WI38 (cell line): ENCODE measurements around the gene DNAJC9.

Experiments
- H3K4me3 ChIP-seq: 2 replicates; pipeline ENCODE4 v1.5.1; 2011; ENCODE audit warnings: low read depth, mild to moderate bottlenecking, control low read depth, low read length
- TF ChIP-seq, protein P1 (sequence below): IDR thresholded peaks from 2 replicates; pipeline ENCODE4 v1.5.1; 2012; ENCODE audit warnings: low read depth, mild to moderate bottlenecking, control low read depth, low read length

DNAJC9 gene

DNA sequence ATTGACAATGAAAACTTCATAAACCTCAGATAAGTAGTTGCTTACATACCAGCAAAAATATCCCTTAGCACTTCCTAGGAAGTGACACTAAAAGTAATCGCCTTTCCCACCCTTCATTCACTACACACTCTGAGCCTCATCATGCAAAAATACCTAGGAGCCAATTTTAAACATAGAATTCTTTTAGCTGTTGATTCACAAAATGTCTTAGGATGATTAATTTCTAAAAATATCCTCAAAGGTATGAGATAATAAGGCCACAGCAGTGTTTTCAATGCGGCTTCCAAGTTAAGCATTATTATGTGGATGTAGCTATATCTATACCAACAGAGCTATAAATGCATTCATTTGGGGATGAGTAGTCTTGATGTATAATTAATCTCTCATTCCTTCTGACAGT lies 13.2 kb downstream of the DNAJC9 start:
- TF ChIP-seq, protein P1, sequence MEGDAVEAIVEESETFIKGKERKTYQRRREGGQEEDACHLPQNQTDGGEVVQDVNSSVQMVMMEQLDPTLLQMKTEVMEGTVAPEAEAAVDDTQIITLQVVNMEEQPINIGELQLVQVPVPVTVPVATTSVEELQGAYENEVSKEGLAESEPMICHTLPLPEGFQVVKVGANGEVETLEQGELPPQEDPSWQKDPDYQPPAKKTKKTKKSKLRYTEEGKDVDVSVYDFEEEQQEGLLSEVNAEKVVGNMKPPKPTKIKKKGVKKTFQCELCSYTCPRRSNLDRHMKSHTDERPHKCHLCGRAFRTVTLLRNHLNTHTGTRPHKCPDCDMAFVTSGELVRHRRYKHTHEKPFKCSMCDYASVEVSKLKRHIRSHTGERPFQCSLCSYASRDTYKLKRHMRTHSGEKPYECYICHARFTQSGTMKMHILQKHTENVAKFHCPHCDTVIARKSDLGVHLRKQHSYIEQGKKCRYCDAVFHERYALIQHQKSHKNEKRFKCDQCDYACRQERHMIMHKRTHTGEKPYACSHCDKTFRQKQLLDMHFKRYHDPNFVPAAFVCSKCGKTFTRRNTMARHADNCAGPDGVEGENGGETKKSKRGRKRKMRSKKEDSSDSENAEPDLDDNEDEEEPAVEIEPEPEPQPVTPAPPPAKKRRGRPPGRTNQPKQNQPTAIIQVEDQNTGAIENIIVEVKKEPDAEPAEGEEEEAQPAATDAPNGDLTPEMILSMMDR, result no peak
- no peak overlapping the region for H3K4me3 ChIP-seq

DNA sequence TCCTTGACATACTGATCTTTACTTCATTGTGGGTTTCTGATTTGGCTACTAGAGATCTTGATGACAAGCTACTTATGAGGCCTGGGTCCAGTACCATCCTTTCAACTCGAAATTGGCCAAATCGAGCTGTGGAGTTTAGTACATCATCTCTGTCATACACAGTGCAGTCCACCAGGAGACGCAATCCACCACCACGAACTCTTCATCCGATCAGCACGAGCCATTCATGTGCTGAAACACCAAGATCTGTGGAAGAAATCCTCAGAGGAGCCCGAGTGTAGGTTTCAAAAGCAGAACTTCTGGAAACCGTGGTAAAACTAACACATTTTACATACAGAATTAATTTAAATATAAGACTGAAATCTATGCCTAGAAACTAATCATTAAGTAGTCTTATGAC lies 14.2 kb downstream of the DNAJC9 start:
- H3K4me3 ChIP-seq, result no peak overlapping the region
- TF ChIP-seq, protein P1, result no peak

DNA sequence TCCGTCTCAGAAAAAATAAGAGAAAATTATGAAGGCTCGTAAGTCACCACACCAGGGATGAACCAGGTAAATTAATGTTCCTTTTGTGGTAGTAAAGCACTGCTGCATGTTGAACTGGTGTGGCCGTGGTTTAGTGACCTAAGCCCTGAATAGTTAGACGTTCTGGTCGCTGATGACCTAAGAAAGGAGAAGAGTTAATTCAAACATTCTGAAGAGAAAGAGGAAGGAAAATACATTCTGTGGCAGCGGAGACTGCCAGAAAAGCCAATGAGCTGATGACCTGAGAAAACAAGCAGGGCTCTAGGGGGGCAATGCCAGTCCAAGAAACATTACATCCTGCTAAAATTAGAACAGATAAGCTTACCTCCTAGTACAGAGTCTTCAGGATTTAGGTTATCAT lies 17.5 kb downstream of the DNAJC9 start:
- no peak overlapping the region for H3K4me3 ChIP-seq
- TF ChIP-seq, protein P1, result no peak

DNA sequence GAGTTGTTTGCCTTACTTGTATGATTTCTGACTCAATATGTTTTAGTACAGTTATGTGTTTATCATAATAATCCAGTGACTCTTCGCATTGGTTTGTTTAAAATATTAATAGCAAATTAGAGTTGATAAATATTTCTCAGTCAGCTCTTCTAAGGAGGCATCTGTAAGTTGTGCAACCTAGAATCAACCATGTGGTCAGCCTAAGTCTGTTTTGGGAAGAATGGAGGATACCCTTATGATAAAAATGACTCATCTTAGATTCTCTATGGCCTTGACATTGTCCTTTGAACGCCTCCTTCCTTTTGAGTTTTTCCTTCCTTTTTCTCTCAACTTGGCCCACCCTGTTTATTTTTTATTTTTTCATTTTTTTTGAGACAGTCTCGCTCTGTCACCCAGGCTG lies 18.8 kb downstream of the DNAJC9 start:
- TF ChIP-seq, protein P1, result no peak
- H3K4me3 ChIP-seq, result no peak overlapping the region

DNA sequence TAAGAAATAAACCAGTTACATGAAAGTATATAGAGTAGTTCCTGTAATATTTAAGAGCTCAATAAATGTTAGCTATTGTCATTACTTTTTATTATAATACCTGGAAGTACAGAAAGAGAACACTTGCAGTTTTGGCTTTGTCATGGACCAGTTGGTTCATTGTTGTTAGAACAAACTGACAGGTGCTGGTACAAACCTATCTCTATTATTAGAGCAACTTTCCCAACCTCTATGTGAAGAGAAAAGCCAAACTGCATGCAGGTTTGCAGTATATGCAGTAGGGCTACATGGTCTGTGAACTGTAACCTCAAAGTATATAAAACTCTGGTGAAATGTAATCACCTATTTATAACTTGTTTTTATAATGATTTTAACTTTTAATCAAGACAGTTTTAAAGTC lies 20.4 kb downstream of the DNAJC9 start:
- no peak overlapping the region for H3K4me3 ChIP-seq
- TF ChIP-seq, protein P1, result no peak

DNA sequence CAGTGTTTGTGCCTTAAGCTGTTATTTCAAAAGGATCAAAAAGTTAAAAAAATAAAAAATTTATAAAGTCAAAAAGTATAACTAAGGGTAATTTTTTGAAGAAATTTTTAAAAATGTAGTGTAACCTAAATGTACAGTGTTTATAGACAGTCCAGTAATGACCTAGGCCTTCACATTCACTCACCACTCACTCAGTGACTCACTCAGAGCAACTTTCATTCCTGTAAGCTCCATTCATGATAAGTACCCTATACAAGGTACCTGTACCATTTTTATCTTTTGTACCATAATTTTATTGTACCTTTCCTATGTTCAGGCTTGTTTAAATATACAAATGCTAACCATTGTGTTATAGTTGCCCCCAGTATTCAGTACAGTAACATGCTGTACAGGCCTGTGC lies 21.5 kb downstream of the DNAJC9 start:
- TF ChIP-seq, protein P1, result no peak
- no peak overlapping the region for H3K4me3 ChIP-seq

DNA sequence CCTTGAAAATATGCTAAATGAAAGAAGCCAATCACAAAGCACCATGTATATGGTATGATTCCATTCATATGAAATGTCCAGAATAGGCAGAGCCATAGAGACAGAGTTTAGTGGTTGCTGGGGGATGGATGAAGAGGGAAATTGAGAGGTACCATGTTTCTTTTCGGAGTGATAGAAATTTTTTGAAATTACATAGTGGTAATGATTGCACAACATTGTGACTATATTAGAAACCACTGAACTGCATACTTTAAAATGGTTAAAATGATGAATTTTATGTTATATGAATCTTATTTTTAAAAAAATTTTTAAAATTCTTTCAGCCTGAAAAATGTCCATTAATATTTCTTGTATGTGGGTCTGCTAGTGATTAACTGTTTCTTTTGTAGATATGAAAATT lies 26.1 kb downstream of the DNAJC9 start:
- no peak overlapping the region for H3K4me3 ChIP-seq
- TF ChIP-seq, protein P1, result no peak
